Stomach (tissue), 9 donors: ENCODE data around the gene BHLHE40. TPM values are rescaled to one million over a fixed set of nuclear protein-coding genes. Genes with fewer than 3 reads are reported as not detected.

Source experiments
- DNase-seq, 2 donors: peaks; one replicate each; pipeline versions ENCODE4 v3.0.0 to v3.0.0-alpha.2; 2013 to 2019
- H3K27ac ChIP-seq, 5 donors: fragments of 200-600 bp in 4 of 5; sonication (generic) in 4 of 5; one replicate each; pipeline ENCODE4 v1.5.1; 2013 to 2019; ENCODE audit warnings: mild to moderate bottlenecking in 1 of 5, moderate library complexity in 1 of 5
- H3K27me3 ChIP-seq, 3 donors: fragments of 200-600 bp; sonication (generic); one replicate each; pipeline ENCODE4 v1.5.1; 2017 to 2019; ENCODE audit warnings: mixed run types in 1 of 3
- H3K36me3 ChIP-seq, 4 donors: fragments of 200-600 bp; sonication (generic); 1 replicate in 3 of 4; 2 replicates in 1 of 4; pipeline ENCODE4 v1.5.1; 2016 to 2019
- H3K4me1 ChIP-seq, 4 donors: fragments of 200-600 bp; sonication (generic); one replicate each; pipeline ENCODE4 v1.5.1; 2016 to 2019
- H3K4me3 ChIP-seq, 4 donors: fragments of 200-600 bp; sonication (generic) in 3 of 4; one replicate each; pipeline ENCODE4 v1.5.1; 2016 to 2019; ENCODE audit warnings: mild to moderate bottlenecking in 1 of 4
- H3K9me3 ChIP-seq, 4 donors: fragments of 200-600 bp; sonication (generic); one replicate each; pipeline ENCODE4 v1.5.1; 2016 to 2019
- CTCF ChIP-seq, 7 experiments: fragments of 450-650 bp in 4 of 7; fragments of 200-600 bp in 3 of 7; sonication (generic) in 3 of 7; IDR thresholded peaks; one replicate each; pipeline ENCODE4 v1.5.1; 2016 to 2019; ENCODE audit warnings: antibody characterized with exemption in 7 of 7, control low read depth in 2 of 7, mild to moderate bottlenecking in 1 of 7
- EP300 ChIP-seq: sonication (generic); formaldehyde crosslinking; IDR thresholded peaks from one replicate; pipeline ENCODE4 v1.6.1; 2017; ENCODE audit warnings: antibody characterized with exemption
- POLR2A ChIP-seq, 4 donors: fragments of 450-650 bp; IDR thresholded peaks; one replicate each; pipeline ENCODE4 v1.6.1; 2016; ENCODE audit warnings: antibody characterized with exemption in 4 of 4, control low read depth in 2 of 4, mild to moderate bottlenecking in 1 of 4, moderate library complexity in 1 of 4
- POLR2AphosphoS5 ChIP-seq, 3 donors: sonication (generic); formaldehyde crosslinking; IDR thresholded peaks; one replicate each; pipeline ENCODE4 v1.6.1; 2016; ENCODE audit warnings: antibody characterized with exemption in 3 of 3
- WGBS, 5 donors: extraction: QIAGEN DNeasy Blood & Tissue Kit in 3 of 5; methylation state at CpG; one replicate each; pipeline versions ENCODE4 v1.1.5 to v1.1.7; 2013 to 2018; 5-methylcytosine and 5-hydroxymethylcytosine counted together
- intact Hi-C: fragments of 100-400 bp; cut with DNase I; formaldehyde crosslinking; loops from one replicate; pipeline ENCODE4 v1.15.1; 2023; ENCODE audit warnings: low total_unique reads
- polyA plus RNA-seq, 3 donors: library from polyadenylated mRNA; stranded (reverse); fragments of 200-250 nt; gene quantifications; one replicate each; pipeline ENCODE4 v1.2.3, GENCODE V29; 2013
- total RNA-seq, 5 donors: library from RNA; depleted of rRNA; stranded (reverse); fragments of >200 nt; gene quantifications; one replicate each; pipeline versions ENCODE4 v1.1.0 to v1.2.3, GENCODE V29; 2014 to 2016
- donor health status: healthy with polysubstance abuse.
- donor health status: Bipolar disorder and iron deficiency.
- donor health status: healthy.

Gene BHLHE40
- total and polyA plus RNA-seq, 8 donors = 7.6 to 39.7 (median 25.4) TPM

GRCh38 chr3:5011555-5012256 is 32.5 kb downstream of the BHLHE40 start:
- no peak for DNase-seq
- H3K36me3 ChIP-seq = no peaks in the 10 kb centered on the region
- H3K27ac ChIP-seq = peak overlapping the region in 1 of 5 donors; percentile 68
- peaks cover 0 to 47% (median 8%) of the 10 kb centered on the region in 4 donors for H3K4me1 ChIP-seq
- TF ChIP-seq CTCF (IDR thresholded peaks at IDR 0.05) (no peak), EP300 (no peak), POLR2A (IDR thresholded peaks at IDR 0.05) (no peak), POLR2AphosphoS5 (IDR thresholded peaks at IDR 0.05) (no peak)
- intact Hi-C loops = no loop called here
- H3K4me3 ChIP-seq = no peak overlapping the region
- 66 to 79% (median 77%) methylated on average over 13 to 14 of the region's 14 CpGs for WGBS, 5 donors
- H3K9me3 ChIP-seq = no peaks in the 10 kb centered on the region
- no peaks in the 10 kb centered on the region for H3K27me3 ChIP-seq

- no peak for DNase-seq
- Histone ChIP-seq H3K27me3 (no peaks in the 10 kb centered on the region), H3K27ac (peak overlapping the region in 1 of 5 donors; percentile 68), H3K4me1 (peaks cover under 1 to 50% (median 11%) of the 10 kb centered on the region in 4 donors), H3K9me3 (no peaks in the 10 kb centered on the region), H3K36me3 (no peaks in the 10 kb centered on the region), H3K4me3 (no peak overlapping the region)
- TF ChIP-seq CTCF (IDR thresholded peaks at IDR 0.05) = no peak
- no peak for TF ChIP-seq EP300
- no peak for TF ChIP-seq POLR2A (IDR thresholded peaks at IDR 0.05)
- WGBS, 5 donors = 23 to 33% (median 27%) methylated on average over 2 of the region's 2 CpGs
- intact Hi-C loops = no loop called here
Measured at GRCh38 chr3:5012367-5012766, 33.1 kb downstream of the BHLHE40 start.

- H3K27me3 ChIP-seq = no peaks in the 10 kb centered on the region
- peak overlapping the region in 1 of 5 donors; percentile 4 for H3K27ac ChIP-seq
- 69 to 84% (median 82%) methylated on average over 5 of the region's 5 CpGs for WGBS, 5 donors
- intact Hi-C loops = no loop called here
- DNase-seq = peak; percentile 43 to 71
- H3K4me3 ChIP-seq = no peak overlapping the region
- no peaks in the 10 kb centered on the region for H3K36me3 ChIP-seq
- no peaks in the 10 kb centered on the region for H3K9me3 ChIP-seq
- TF ChIP-seq POLR2AphosphoS5 (IDR thresholded peaks at IDR 0.05) = no peak
- TF ChIP-seq CTCF (IDR thresholded peaks at IDR 0.05) = no peak
- TF ChIP-seq EP300 = no peak
- no peak for TF ChIP-seq POLR2A (IDR thresholded peaks at IDR 0.05)
- peaks cover 9 to 59% (median 16%) of the 10 kb centered on the region in 4 donors for H3K4me1 ChIP-seq
Measured at GRCh38 chr3:5013021-5013906, 34.0 kb downstream of the BHLHE40 start.

GRCh38 chr3:5014391-5014790 is 35.2 kb downstream of the BHLHE40 start:
- Histone ChIP-seq H3K36me3 (no peaks in the 10 kb centered on the region), H3K27ac (no peak overlapping the region), H3K4me1 (peaks cover 11 to 70% (median 20%) of the 10 kb centered on the region in 4 donors), H3K4me3 (no peak overlapping the region), H3K9me3 (no peaks in the 10 kb centered on the region), H3K27me3 (no peaks in the 10 kb centered on the region)
- DNase-seq = no peak
- WGBS, 5 donors = 76 to 87% (median 79%) methylated on average over 7 of the region's 7 CpGs
- intact Hi-C loops = no loop called here
- TF ChIP-seq EP300 (no peak), POLR2A (IDR thresholded peaks at IDR 0.05) (no peak), POLR2AphosphoS5 (IDR thresholded peaks at IDR 0.05) (no peak), CTCF (IDR thresholded peaks at IDR 0.05) (no peak)
